GM12873 (cell line): ENCODE results near the gene GABRP.

Source experiments
- CTCF ChIP-seq: IDR thresholded peaks from 2 replicates; pipeline ENCODE4 v1.5.1; 2012; ENCODE audit warnings: low read depth, mild to moderate bottlenecking, moderate library complexity, low read length, control low read depth; ENCODE audit not compliant: insufficient read depth; ENCODE audit errors: missing control alignments

GABRP gene

GRCh38 chr5:170743876-170744212 lies 39.7 kb upstream of the GABRP start:
- TF ChIP-seq CTCF = no peak

- no peak for TF ChIP-seq CTCF
Measured at GRCh38 chr5:170745481-170746071, 37.9 kb upstream of the GABRP start.

GRCh38 chr5:170746075-170746960 lies 37.2 kb upstream of the GABRP start:
- TF ChIP-seq CTCF = no peak

GRCh38 chr5:170746961-170747340 lies 36.6 kb upstream of the GABRP start:
- no peak for TF ChIP-seq CTCF

GRCh38 chr5:170747357-170747756 lies 36.2 kb upstream of the GABRP start:
- no peak for TF ChIP-seq CTCF

GRCh38 chr5:170747851-170748250 lies 35.7 kb upstream of the GABRP start:
- peak; percentile 34 for TF ChIP-seq CTCF

- no peak for TF ChIP-seq CTCF
Measured at GRCh38 chr5:170748951-170749471, 34.5 kb upstream of the GABRP start.
